Mesenchymal stem cell (in vitro differentiated cells and primary cell): ENCODE data around the gene PIGR. TPM values are rescaled to one million over a fixed set of nuclear protein-coding genes. Genes with fewer than 3 reads are reported as not detected.

ENCODE experiments used
- DNase-seq: peaks from one replicate; pipeline ENCODE4 v3.0.0-alpha.2; 2013
- H2AFZ ChIP-seq: one replicate; pipeline ENCODE4 v1.6.1; 2013; ENCODE audit warnings: low read depth, mild to moderate bottlenecking, control low read depth, inconsistent platforms, low read length, moderate library complexity
- H2AK5ac ChIP-seq: 2 replicates; pipeline ENCODE4 v1.6.1; 2013; ENCODE audit warnings: low read length, moderate library complexity, mild to moderate bottlenecking, inconsistent platforms; ENCODE audit not compliant: severe bottlenecking
- H2BK120ac ChIP-seq: one replicate; pipeline ENCODE4 v1.6.1; 2013; ENCODE audit warnings: low read depth, mild to moderate bottlenecking, inconsistent platforms, low read length, moderate library complexity
- H2BK12ac ChIP-seq, 2 experiments: one replicate each; pipeline ENCODE4 v1.6.1; 2013; ENCODE audit warnings: inconsistent platforms in 2 of 2, low read length in 2 of 2, mild to moderate bottlenecking in 2 of 2, moderate library complexity in 2 of 2, control low read depth in 1 of 2
- H2BK15ac ChIP-seq: one replicate; pipeline ENCODE4 v1.6.1; 2013; ENCODE audit warnings: mild to moderate bottlenecking, low read depth, inconsistent platforms; ENCODE audit not compliant: poor library complexity, severe bottlenecking
- H2BK5ac ChIP-seq: 2 replicates; pipeline ENCODE4 v1.6.1; 2013; ENCODE audit warnings: low read depth, mild to moderate bottlenecking, low read length, control low read depth, inconsistent platforms; ENCODE audit not compliant: poor library complexity, severe bottlenecking
- H3K14ac ChIP-seq, 2 experiments: one replicate each; pipeline ENCODE4 v1.6.1; 2013; ENCODE audit warnings: inconsistent platforms in 2 of 2, low read length in 2 of 2, control low read depth in 1 of 2, mild to moderate bottlenecking in 1 of 2, moderate library complexity in 1 of 2
- H3K18ac ChIP-seq, 2 experiments: one replicate each; pipeline ENCODE4 v1.6.1; 2013; ENCODE audit warnings: inconsistent platforms in 2 of 2, low read length in 2 of 2, control low read depth in 1 of 2, low read depth in 1 of 2, mild to moderate bottlenecking in 1 of 2
- H3K23ac ChIP-seq, 2 experiments: one replicate each; pipeline ENCODE4 v1.6.1; 2013; ENCODE audit warnings: inconsistent platforms in 2 of 2, low read length in 2 of 2, mild to moderate bottlenecking in 2 of 2, moderate library complexity in 2 of 2, control low read depth in 1 of 2
- H3K27ac ChIP-seq: 2 replicates; pipeline ENCODE4 v1.5.1; 2013; ENCODE audit warnings: mild to moderate bottlenecking, moderate library complexity, low read length, control low read depth, inconsistent platforms; ENCODE audit not compliant: poor library complexity, severe bottlenecking
- H3K27me3 ChIP-seq, 2 experiments: 2 replicates each; pipeline versions ENCODE4 v1.6.1 to v1.7.0; 2013; ENCODE audit warnings: low read length in 2 of 2, mild to moderate bottlenecking in 2 of 2, moderate library complexity in 2 of 2, control low read depth in 1 of 2, inconsistent platforms in 1 of 2; ENCODE audit not compliant: control insufficient read depth in 1 of 2, insufficient read depth in 1 of 2
- H3K36me3 ChIP-seq, 2 experiments: 2 replicates each; pipeline versions ENCODE4 v1.6.1 to v1.7.0; 2013; ENCODE audit warnings: low read length in 2 of 2, control low read depth in 1 of 2, inconsistent platforms in 1 of 2, low read depth in 1 of 2, mild to moderate bottlenecking in 1 of 2; ENCODE audit not compliant: insufficient read depth in 2 of 2, control insufficient read depth in 1 of 2
- H3K4ac ChIP-seq, 2 experiments: one replicate each; pipeline ENCODE4 v1.6.1; 2013; ENCODE audit warnings: inconsistent platforms in 2 of 2, low read length in 2 of 2, mild to moderate bottlenecking in 2 of 2, moderate library complexity in 2 of 2, control low read depth in 1 of 2, low read depth in 1 of 2
- H3K4me1 ChIP-seq: 2 replicates; pipeline ENCODE4 v1.6.1; 2013; ENCODE audit warnings: low read depth, low read length, control low read depth; ENCODE audit not compliant: control insufficient read depth, insufficient read depth
- H3K4me2 ChIP-seq: 2 replicates; pipeline ENCODE4 v1.6.1; 2013; ENCODE audit warnings: low read length, mild to moderate bottlenecking, inconsistent platforms; ENCODE audit not compliant: poor library complexity, severe bottlenecking
- H3K4me3 ChIP-seq, 2 experiments: 2 replicates each; pipeline versions ENCODE4 v1.5.1 to v1.7.0; 2013; ENCODE audit warnings: low read length in 2 of 2, mild to moderate bottlenecking in 2 of 2, control low read depth in 1 of 2, low read depth in 1 of 2; ENCODE audit not compliant: insufficient read depth in 1 of 2
- H3K79me1 ChIP-seq: replicated peaks from 2 replicates; pipeline ENCODE4 v1.6.1; 2013; ENCODE audit warnings: mild to moderate bottlenecking, control low read depth, low read length, inconsistent platforms; ENCODE audit not compliant: poor library complexity, severe bottlenecking
- H3K9ac ChIP-seq: 2 replicates; pipeline ENCODE4 v1.7.0; 2013; ENCODE audit warnings: mild to moderate bottlenecking, low read length, moderate library complexity
- H3K9me3 ChIP-seq: 2 replicates; pipeline ENCODE4 v1.7.0; 2013; ENCODE audit warnings: mild to moderate bottlenecking, low read length; ENCODE audit not compliant: control insufficient read depth
- H4K8ac ChIP-seq: one replicate; pipeline ENCODE4 v1.6.1; 2013; ENCODE audit warnings: inconsistent platforms, mild to moderate bottlenecking, low read length, moderate library complexity
- H4K91ac ChIP-seq: one replicate; pipeline ENCODE4 v1.6.1; 2013; ENCODE audit warnings: mild to moderate bottlenecking, low read length, inconsistent platforms
- WGBS: methylation state at CpG from one replicate; pipeline ENCODE4 v1.1.7; 2013; ENCODE audit warnings: mixed read lengths; 5-methylcytosine and 5-hydroxymethylcytosine counted together
- polyA plus RNA-seq, 2 experiments: library from polyadenylated mRNA; stranded (reverse); fragments of 200-250 nt; gene quantifications; one replicate each; pipeline ENCODE4 v1.2.3, GENCODE V29; 2013

Gene PIGR
- polyA plus RNA-seq (2013, experiment 1 of 2), result not detected
- polyA plus RNA-seq (2013, experiment 2 of 2), result not detected

GRCh38 chr1:206946261-206946660 is at the start of gene PIGR:
Gene PIGR (minus strand): TSS chr1:206946466. CDS start chr1:206940531, 5,935 bp downstream.
- Histone ChIP-seq H3K9me3 (peaks cover 8% of the 10 kb centered on the region), H3K14ac (no peak within 1 kb of the TSS), H3K23ac (no peak within 1 kb of the TSS), H2AK5ac (peak within 1 kb of the TSS; percentile 32), H2AFZ (no peak within 1 kb of the TSS), H3K27me3 (peaks cover 7 to 81% of the 10 kb centered on the region in 2 experiments), H3K27ac (no peak within 1 kb of the TSS), H2BK120ac (no peak within 1 kb of the TSS), H3K4me1 (peaks cover 7% of the 10 kb centered on the region), H3K4me2 (no peak within 1 kb of the TSS), H3K4ac (no peak within 1 kb of the TSS), H4K91ac (no peak within 1 kb of the TSS), H2BK12ac (no peak within 1 kb of the TSS), H2BK5ac (no peak within 1 kb of the TSS), H3K9ac (no peak within 1 kb of the TSS), H4K8ac (no peak within 1 kb of the TSS), H3K18ac (no peak within 1 kb of the TSS), H3K36me3 (no peaks in the 10 kb centered on the region), H2BK15ac (no peak within 1 kb of the TSS), H3K79me1 (no peaks in the 10 kb centered on the region), H3K4me3 (no peak within 1 kb of the TSS)
- no peak for DNase-seq
- 79% methylated on average over 7 of the region's 7 CpGs for WGBS

GRCh38 chr1:206992790-206993189 is 46.5 kb upstream of the PIGR start:
- no peaks in the 10 kb centered on the region for H3K9me3 ChIP-seq
- H2AK5ac ChIP-seq, result no peak overlapping the region
- no peaks in the 10 kb centered on the region for H3K79me1 ChIP-seq
- H3K4me3 ChIP-seq, result no peak overlapping the region
- no peak overlapping the region for H3K4me2 ChIP-seq
- no peak overlapping the region for H4K91ac ChIP-seq
- no peaks in the 10 kb centered on the region for H3K36me3 ChIP-seq
- H2BK12ac ChIP-seq, result no peak overlapping the region
- H3K4me1 ChIP-seq, result peaks cover 3% of the 10 kb centered on the region
- H3K18ac ChIP-seq, result no peak overlapping the region
- H2BK120ac ChIP-seq, result no peak overlapping the region
- no peak overlapping the region for H2AFZ ChIP-seq
- H3K27ac ChIP-seq, result no peak overlapping the region
- no peak for DNase-seq
- H3K27me3 ChIP-seq, result peaks cover 11 to 31% of the 10 kb centered on the region in 2 experiments
- H2BK15ac ChIP-seq, result no peak overlapping the region
- H3K9ac ChIP-seq, result no peak overlapping the region
- H2BK5ac ChIP-seq, result no peak overlapping the region
- H3K14ac ChIP-seq, result no peak overlapping the region
- no peak overlapping the region for H3K23ac ChIP-seq
- no peak overlapping the region for H3K4ac ChIP-seq
- H4K8ac ChIP-seq, result no peak overlapping the region

GRCh38 chr1:206987873-206988272 is 41.6 kb upstream of the PIGR start:
- Histone ChIP-seq H4K8ac (no peak overlapping the region), H2BK120ac (no peak overlapping the region), H3K27me3 (peaks cover 29 to 55% of the 10 kb centered on the region in 2 experiments), H2AFZ (no peak overlapping the region), H4K91ac (no peak overlapping the region), H3K36me3 (no peaks in the 10 kb centered on the region), H3K4ac (no peak overlapping the region), H2BK12ac (no peak overlapping the region), H3K14ac (no peak overlapping the region), H2BK5ac (no peak overlapping the region), H2AK5ac (no peak overlapping the region), H3K4me2 (no peak overlapping the region), H3K79me1 (no peaks in the 10 kb centered on the region), H3K9ac (no peak overlapping the region), H3K9me3 (no peaks in the 10 kb centered on the region), H3K4me1 (peaks cover 3% of the 10 kb centered on the region), H3K4me3 (no peak overlapping the region), H3K27ac (no peak overlapping the region), H3K18ac (no peak overlapping the region), H3K23ac (peak overlapping the region in 1 of 2 experiments; percentile 14), H2BK15ac (no peak overlapping the region)
- DNase-seq, result no peak
- WGBS, result 100% methylated on average over 1 of the region's 1 CpG

- H3K4me3 ChIP-seq, result no peak overlapping the region
- H4K91ac ChIP-seq, result no peak overlapping the region
- no peak overlapping the region for H4K8ac ChIP-seq
- H2BK12ac ChIP-seq, result no peak overlapping the region
- peaks cover 29 to 54% of the 10 kb centered on the region in 2 experiments for H3K27me3 ChIP-seq
- H3K79me1 ChIP-seq, result no peaks in the 10 kb centered on the region
- H3K18ac ChIP-seq, result no peak overlapping the region
- no peak for DNase-seq
- no peak overlapping the region for H3K27ac ChIP-seq
- no peak overlapping the region for H2AK5ac ChIP-seq
- no peak overlapping the region for H2BK120ac ChIP-seq
- H3K4me2 ChIP-seq, result no peak overlapping the region
- H3K4ac ChIP-seq, result no peak overlapping the region
- WGBS, result 93% methylated on average over 3 of the region's 3 CpGs
- no peak overlapping the region for H3K9ac ChIP-seq
- no peak overlapping the region for H2BK15ac ChIP-seq
- H3K4me1 ChIP-seq, result peaks cover 1% of the 10 kb centered on the region
- H3K14ac ChIP-seq, result no peak overlapping the region
- no peaks in the 10 kb centered on the region for H3K9me3 ChIP-seq
- H3K36me3 ChIP-seq, result no peaks in the 10 kb centered on the region
- H2BK5ac ChIP-seq, result no peak overlapping the region
- H2AFZ ChIP-seq, result no peak overlapping the region
- no peak overlapping the region for H3K23ac ChIP-seq
Observed at GRCh38 chr1:206986885-206987284, 40.6 kb upstream of the PIGR start.
